H1 (cell line): Measurements from ENCODE around the gene ATOH8. TPM values are rescaled to one million over a fixed set of nuclear protein-coding genes. Genes with fewer than 3 reads are reported as not detected.

ENCODE experiments used
- CHD7 ChIP-seq: fragments of 300-600 bp; sonication (generic); IDR thresholded peaks from 2 replicates; pipeline ENCODE4 v1.7.1; 2012; ENCODE audit warnings: low read length, moderate library complexity, mild to moderate bottlenecking, inconsistent platforms; ENCODE audit not compliant: insufficient replicate concordance
- JUN ChIP-seq: IDR thresholded peaks from 2 replicates; pipeline ENCODE4 v1.6.1; 2011; ENCODE audit warnings: low read depth, mild to moderate bottlenecking, improper control_type of control experiment, low read length
- KDM5A ChIP-seq: fragments of 200-600 bp; IDR thresholded peaks from 2 replicates; pipeline ENCODE4 v1.7.1; 2012; ENCODE audit warnings: mild to moderate bottlenecking, low read length, inconsistent platforms, mixed read lengths
- RFX5 ChIP-seq: IDR thresholded peaks from 2 replicates; pipeline ENCODE4 v1.6.1; 2011; ENCODE audit warnings: low read depth, low read length, improper control_type of control experiment, borderline replicate concordance
- TAF7 ChIP-seq: optimal IDR thresholded peaks from 2 replicates; pipeline ENCODE3; 2011; ENCODE audit warnings: low read depth, mild to moderate bottlenecking, inconsistent platforms, low read length, moderate library complexity, borderline replicate concordance
- ZNF274 ChIP-seq: IDR thresholded peaks from 2 replicates; pipeline ENCODE4 v1.7.0; 2012; ENCODE audit warnings: low read length, borderline replicate concordance; ENCODE audit errors: extremely low read depth
- polyA plus RNA-seq, 7 experiments: library from polyadenylated mRNA; depleted of rRNA in 3 of 7; stranded (reverse) in 5 of 7; unstranded in 2 of 7; fragments of >200 nt in 5 of 7; fragments of 200-250 nt in 2 of 7; gene quantifications; 1 replicate in 5 of 7; 2 replicates in 1 of 7; 4 replicates in 1 of 7; pipeline versions ENCODE4 v1.2.1 to v1.2.3, GENCODE V29; 2011 to 2013; ENCODE audit warnings: missing spikeins in 2 of 7, mixed read lengths in 2 of 7
- total RNA-seq: library from RNA; stranded (reverse); fragmentation: NEBNext Ultra II Directional; extraction: Animal tissue kit (Norgen Biotek cat#: 25700); gene quantifications from 2 replicates; pipeline ENCODE4 v1.2.1, GENCODE V29; 2021

The ATOH8 gene
- total and polyA plus RNA-seq, 2 of the 8 experiments (the other 6 are each of a cell fraction or from before 2014, with no cell fraction given): 0.50 to 0.53 TPM

GRCh38 chr2:85751627-85752026 is 2.2 kb upstream of the ATOH8 start (continued):
- TF ChIP-seq CHD7: no peak
- TF ChIP-seq TAF7: no peak
- TF ChIP-seq JUN: no peak
- TF ChIP-seq KDM5A: no peak
- no peak for TF ChIP-seq RFX5
- no peak for TF ChIP-seq ZNF274
